NCI-H1092 (cell line): Measurements from ENCODE around the gene TNNT2.

Experiments used
- DNase-seq: peaks from one replicate; lab custom pipeline; 2025; lab: John Stamatoyannopoulos, UW

Gene TNNT2

DNA sequence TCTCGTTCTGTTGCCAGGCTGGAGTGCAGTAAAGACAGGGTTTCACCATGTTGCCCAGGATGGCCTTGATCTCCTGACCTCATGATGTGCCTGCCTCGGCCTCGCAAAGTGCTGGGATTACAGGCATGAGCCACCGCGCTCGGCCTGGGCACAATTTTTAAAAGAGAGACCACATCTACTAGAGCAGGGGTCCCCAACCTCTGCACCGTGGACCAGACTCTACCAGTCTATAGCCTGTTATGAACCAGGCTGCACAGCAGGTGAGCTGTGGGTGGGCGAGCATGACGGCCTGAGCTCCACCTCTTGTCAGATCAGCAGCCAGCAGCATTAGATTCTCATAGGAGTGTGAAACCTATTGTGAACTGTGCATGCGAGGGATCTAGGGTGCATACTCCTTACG lies 20.8 kb downstream of the TNNT2 start:
- no peak for DNase-seq

DNA sequence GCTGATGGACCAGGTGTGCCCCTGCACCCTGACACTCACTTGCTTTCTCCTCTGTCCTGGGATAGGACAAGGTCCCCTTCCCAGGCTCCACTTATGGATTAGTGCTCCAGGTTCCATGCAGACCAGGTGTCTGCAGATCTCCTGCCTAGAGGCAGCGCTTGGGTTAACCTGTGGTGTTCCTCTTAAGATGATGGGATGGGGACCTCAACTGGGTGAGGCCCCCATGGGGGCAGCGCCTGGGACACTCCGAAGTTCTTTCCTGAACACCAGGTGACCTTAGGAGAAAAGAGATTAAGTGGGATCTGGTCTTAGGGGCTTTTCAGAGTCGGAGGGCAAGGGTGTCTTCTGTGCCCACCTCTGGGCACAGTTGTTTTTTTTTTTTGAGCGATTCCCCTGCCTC lies 21.2 kb downstream of the TNNT2 start:
- DNase-seq: no peak

DNA sequence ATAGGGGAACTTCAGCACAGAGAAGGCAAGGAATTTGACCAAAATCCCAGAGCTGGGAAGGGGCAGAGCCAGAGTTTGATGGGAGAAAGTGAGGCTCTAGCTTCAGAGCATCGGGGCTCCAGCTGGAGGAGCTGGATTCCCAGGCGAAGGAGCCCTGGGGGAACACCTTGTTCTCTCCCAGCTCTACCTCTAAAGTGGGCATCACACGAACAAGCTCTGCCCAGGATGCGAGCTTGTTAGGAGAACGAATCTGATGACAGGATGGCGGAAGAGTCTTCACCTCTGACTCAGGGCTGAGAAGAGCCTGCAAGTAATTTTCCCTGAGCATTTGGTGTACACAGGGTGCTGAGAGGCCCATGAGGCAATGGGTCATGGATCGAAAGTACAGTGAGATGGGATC lies 22.0 kb downstream of the TNNT2 start:
- no peak for DNase-seq

DNA sequence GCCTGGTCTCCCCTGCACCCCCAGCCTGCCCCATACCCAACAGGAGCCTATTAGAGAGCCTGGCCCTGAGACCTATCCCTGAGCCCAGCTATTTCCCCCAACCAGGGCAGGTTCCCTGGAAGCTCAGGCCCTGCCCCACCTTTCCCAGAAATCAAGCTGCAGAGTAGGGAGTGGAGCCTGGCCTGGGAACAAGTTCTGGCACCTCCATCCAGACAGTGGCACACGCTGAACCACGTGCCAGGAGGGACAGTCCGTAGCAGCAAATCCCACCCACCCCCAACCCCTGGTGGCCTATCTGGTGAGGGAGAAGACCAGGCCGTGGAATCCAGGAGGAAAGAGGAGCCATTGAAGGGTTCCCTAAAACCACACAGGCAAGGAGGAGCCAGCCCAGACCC lies 22.6 kb downstream of the TNNT2 start:
- DNase-seq: no peak

DNA sequence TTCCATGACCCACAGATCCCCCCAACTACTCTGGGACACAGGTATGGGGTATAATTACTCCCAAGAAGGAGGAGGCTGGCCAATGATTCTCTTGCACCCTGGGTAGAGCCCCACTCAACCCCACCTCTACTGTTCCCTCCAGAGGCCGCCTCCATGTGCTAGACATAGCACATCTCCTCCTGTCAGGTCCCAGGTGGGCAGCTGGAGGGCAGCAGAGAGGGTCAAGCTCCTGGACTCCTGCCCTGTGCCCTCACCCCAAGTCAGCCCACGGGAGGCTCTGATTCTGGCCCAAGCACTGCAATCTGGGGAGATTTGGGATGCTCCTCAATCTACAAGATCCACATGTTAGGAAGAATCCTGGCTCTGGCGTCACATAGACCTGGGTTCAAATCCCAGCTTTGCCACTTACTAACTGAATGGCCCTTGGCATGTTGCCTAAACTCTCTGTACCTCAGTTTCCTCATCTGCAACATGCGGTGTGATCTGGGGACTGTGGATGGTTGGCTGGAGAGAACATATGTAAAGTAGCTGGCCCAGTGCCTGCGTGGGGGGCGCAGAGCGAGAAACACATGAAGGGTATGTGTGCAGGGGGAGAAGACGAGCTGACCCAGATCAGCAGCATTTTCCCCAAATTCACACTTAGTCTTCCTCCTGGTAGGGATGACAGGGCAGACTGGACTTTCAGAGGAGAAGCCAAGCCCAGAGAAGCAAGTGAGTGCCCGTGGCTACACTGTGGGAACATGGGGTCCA lies 23.2 kb downstream of the TNNT2 start:
- no peak for DNase-seq

DNA sequence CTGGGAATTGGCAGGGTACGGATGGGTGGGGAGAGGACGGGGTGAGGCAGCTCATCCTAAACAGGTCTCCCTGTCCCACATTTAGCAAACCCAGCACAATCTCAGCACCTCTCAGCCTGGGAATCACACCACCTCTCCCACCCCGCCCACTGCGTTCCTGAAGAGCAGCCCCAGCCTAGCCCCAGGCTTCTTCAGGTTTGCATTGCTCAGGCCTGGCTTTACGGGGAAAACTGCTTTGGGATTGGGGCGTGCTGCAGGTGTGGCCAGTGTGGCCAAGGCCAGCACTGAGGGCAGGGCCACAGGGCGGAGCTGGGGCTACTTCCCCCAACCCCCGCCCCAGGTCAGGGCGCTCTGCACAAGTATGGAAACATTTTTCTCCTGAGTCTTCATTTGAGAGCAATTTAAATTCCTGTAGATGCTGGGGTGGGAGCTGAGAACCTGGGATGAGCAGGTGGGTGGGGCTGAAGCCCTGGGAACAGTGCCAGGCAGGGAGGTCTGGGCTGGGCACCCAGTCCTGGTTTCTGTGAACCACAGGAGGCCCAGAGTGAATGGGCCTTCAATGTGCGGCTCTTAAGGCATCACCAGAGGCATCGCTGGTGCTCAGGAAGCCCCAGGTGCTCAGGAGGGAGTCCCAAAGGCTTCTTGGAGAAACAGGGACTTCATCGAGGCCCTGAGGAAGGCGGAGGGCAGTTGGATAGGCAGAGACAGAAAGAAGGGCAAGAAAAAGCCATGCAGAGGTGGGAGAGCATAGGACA lies 24.1 kb downstream of the TNNT2 start:
- DNase-seq: no peak

DNA sequence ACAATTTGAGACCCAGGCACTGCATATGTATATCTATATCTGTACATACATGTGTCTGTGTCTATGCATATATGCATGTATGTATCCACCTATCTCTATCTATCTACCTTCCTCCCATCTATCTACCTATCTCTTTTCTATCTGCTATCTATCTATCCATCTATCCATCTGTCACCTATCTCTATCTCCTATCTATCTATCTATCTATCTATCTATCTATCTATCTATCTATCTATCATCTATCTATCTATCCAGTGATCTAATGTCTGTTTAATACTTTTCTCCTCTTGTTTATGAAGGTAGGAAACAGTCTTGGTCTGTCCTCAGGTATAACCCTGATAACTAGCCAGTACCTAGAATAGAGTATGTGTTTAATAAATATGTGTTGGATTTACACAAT lies 25.9 kb downstream of the TNNT2 start:
- no peak for DNase-seq

DNA sequence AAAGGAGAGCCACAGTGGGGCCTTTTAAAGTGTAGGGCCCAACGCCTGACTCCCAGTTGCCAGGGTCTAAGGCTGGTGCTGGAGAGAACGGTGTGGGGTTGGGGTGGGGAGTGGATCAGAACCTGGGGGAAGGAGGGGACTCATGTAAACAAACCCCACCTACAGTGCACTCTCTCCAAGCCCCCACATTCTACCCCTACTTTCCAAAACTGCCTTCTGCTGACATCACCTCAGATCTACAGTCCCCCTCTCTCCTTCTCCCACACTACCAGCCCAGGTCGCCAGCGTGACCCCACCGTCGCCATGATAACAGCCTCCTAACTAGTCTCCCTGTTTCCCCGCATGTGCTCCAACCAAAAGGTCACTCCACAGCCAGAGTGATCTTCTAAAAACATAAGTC lies 26.6 kb downstream of the TNNT2 start:
- DNase-seq: no peak

DNA sequence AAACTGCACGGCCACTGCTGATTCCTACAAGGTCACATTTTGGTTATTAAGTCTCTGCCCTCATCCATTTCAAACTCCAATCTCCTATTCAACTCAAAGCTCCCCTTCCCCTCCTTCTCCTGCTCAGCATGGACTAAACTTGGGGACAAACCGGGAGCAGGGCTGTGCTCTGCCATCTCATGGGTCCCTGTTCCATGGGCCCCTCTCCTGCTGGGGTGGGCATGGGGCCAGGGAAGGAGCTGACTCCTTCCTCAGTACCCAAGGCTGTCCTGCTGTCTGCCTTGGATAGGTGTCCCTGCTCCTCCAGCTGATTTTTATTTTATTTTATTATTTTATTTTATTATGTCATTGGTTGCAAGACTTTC lies 27.1 kb downstream of the TNNT2 start:
- no peak for DNase-seq

DNA sequence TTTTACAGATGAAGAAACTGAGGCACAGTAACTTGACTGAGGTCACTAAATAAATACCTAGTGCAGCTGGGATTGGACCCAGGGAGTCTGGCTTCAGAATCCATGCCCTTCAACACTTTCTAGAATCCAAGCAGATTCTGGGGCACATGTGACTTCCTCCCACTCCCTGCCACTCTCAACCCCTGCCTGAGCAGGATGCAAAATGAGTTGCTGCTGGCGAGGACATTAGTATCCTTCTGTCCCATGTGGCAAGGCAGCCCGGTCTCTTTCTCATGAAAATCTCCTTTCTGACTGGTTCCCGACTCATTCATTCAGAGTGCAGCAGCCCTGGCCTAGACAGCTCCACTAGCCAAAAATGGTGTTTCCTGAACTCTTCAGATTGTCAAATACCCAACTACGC lies 28.4 kb downstream of the TNNT2 start:
- DNase-seq: no peak

DNA sequence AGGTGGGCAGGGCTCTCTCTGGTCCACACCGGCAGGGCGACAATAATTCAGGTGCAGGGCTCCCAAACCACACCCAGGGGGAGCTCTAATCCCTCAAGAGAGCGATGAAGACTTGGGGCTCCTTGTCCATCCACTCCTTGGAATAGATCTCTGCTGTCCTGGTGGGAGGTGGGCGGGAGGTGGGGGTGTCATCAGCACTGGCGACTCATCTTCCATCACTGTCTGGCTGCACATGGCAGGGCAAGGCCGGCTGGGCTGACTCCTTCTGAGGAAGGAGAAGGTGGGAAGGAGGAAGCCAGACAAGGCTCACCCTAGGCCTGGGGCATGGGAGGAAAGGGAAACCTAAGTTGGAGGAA lies 29.3 kb downstream of the TNNT2 start:
- DNase-seq: peak; percentile 39

DNA sequence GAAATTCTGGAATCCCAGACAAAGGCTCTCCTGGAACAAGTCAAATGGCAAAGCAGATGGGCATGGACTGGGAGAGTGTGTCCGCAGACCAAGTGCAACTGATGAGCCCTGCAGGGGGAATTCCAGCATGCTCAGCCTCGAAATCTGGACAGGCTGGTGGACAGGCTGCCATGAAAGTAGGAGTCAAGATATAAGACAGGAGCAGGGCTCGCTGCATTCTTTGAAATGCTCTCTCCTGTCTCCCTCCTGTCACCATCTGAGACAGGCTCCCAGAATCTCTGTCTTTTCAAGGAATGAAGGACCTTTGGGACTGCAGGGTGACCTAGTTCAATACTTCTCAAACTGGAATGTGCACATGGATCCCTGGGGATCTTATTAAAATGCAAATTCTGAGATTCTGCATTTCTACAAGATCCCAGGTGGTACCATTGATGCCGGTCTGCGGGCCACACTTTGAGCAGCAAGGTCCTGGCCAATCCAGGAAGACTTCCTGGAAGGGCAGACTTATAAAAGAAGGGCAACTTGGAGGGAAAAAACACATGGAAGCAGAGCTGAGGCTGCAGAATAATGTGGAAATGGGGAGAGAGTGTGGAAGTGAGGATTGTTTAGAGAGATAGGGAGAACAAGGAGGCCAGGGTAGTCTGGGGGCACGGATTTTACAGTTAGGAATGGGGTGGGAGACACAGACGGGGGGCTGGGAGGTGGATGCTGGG lies 29.8 kb downstream of the TNNT2 start:
- no peak for DNase-seq

DNA sequence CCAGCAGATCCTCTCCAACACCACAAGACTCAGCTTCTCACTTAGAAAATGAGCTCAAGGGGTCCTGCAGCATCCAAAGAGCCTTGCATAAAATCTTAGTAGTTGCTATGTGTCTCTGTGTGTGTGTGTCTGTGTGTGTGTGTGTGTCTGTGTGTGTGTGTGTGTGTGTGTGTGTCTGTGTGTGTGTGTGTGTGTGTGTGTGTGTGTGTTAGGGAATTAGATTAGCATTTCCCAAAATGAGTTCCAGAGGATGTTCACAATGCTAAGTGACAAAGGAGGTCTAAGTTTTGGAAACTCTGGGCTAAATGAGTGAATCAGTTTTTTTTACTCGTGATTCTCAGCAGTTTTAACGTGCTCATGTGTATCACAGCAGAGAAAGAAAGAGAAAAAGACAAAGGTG lies 30.5 kb downstream of the TNNT2 start:
- no peak for DNase-seq

DNA sequence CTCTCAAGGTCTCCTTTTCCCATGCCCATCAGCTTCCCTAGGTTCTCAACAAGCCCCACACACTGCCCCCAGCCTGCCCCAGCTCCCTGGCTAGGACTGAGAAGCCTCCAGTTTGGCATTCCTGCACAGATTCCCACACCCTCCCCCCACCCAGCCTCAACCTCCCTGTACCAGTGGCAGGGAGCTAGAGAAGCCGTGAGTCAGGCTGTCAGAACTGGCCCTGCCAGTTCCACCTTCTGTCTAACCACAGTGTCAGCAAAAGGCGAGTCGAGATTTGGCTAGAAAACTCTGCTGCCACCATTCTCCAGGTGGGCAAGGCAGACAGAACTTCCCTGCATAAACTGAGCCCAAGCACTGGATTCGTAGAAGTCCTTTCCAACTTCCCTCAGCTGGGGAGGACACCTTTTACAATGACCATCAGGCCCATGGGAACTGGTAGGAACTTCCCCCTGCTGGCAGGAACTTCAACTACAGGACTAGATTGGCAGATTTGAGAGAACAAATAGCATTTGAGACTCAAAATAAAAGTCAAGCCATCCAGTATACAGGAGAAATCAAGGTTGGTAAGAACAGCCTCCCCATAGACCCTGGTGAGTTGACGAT lies 31.0 kb downstream of the TNNT2 start:
- DNase-seq: peak; percentile 18

DNA sequence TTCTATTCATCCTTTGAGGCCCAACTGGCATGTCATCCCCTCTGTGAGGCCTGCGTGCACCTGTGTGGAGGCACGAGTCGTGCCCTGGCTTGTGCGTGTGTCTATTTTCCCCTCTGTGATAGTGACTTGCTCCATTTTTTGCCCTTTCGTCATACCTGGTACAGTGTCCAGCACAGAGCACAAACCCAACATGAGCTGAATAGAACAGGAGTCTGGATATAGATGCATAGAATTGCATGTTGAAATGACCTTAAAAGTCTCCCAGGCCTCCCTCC lies 32.5 kb downstream of the TNNT2 start:
- DNase-seq: no peak

DNA sequence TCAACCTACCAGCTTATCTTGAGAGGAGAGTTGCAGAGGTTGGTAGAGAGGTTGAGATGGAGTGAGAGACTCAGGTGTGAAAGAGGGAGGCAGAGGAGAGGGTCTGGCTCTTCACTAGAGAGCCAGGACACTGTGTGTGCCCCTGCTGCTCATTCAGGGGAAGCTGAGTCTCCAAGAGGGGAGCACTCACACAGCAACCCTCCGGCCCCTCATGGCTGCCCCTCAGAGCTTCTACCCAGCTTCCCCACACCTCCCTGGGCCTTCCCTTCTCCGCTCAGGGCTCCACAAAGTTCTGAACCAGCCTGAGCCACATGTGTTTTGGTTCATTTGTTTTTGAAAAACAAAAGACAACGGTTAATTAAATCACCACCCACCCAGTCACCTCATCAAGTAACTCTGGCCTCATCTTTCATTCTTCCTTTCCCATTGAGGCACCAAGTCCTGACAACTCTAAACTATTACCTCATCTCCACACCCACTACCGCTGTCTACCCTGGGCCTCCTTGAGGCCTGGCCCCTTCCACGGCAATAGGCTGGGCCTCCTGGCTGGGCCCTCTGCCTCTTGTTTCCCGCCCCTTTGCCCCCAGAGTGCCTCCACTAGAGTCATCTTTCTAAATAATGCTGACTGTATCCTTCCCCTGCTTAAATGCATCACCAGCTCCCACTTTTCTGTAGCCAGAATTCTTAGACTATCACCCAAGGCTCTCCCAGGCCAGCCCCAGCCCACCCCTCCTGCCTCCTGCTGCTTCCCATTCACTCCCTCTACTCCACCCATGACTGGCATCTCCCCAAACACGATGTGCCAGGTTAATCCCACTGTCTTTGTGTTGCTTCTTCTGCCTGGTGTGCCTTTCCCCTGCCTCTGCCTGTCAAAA lies 33.0 kb downstream of the TNNT2 start:
- no peak for DNase-seq

DNA sequence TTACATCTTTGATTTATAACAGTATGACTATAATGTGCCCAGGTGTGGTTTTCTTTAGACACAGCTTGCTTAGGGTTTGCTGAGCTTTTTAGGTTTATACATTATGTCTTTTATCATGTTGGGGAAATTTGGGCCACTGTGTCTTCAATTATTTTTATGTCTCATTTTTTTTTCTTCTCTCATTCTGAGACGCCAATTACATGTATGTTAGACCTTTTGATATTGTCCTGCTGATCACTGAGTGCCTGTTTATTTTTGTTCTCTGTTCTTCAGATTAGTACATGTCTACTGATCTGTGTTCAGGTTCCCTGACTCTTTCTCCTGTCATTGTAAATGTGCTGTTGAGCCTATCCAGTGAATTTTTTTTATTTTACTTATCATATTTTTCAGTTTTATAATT lies 36.1 kb downstream of the TNNT2 start:
- DNase-seq: no peak

DNA sequence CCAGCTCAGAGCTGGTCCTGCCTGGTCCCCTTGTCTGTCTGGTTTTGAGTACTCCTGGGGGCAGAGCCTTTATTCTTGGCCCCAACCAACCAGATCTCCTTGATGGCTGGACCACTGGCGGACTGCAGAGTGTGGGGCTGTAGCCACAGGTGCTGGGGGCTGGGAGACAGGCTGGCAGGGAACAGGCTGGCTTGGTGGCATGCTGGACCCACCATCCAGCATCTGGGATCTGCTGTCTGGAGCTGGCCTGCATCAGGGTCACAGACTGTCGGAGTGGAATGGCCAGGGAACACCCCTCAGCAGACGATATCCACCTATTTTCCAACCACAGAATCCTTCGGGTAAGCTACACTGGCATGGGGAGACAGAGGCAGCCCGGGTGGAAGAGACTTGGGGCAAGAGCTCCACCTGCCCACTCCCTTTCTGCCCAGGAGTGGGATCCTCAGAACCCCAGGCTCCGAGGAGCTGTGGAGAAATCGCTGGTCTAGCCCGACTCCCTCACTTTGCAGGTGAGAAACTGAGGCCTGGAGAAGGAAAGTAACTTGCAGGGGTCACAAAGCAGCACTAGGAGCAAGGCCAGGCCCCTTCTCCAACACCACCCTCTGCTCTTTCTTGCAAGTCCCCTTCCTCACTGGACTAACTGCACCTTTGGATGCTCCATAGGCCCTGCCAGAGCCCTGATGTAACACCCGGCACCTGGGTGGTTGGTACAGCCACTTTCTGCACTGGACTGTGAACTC lies 40.6 kb downstream of the TNNT2 start:
- DNase-seq: no peak

DNA sequence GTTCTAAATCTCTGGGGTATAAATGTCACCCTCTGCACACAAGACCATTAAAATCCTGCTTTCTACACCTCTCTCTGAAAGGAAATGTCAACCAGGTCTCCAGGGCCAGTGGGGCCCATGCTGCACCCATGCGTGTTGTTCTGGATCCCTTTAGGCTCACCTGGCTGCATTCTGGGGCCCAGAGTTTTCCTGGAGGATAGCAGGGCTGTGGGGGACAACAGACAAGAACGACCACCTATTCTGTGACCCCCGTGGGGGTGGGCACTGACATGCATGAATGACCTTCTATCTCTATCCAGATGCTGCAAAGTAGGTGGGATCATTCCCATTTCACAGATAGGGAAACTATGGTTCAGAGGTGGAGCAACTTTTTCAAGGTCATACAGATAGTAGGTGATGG lies 41.6 kb downstream of the TNNT2 start:
- no peak for DNase-seq

DNA sequence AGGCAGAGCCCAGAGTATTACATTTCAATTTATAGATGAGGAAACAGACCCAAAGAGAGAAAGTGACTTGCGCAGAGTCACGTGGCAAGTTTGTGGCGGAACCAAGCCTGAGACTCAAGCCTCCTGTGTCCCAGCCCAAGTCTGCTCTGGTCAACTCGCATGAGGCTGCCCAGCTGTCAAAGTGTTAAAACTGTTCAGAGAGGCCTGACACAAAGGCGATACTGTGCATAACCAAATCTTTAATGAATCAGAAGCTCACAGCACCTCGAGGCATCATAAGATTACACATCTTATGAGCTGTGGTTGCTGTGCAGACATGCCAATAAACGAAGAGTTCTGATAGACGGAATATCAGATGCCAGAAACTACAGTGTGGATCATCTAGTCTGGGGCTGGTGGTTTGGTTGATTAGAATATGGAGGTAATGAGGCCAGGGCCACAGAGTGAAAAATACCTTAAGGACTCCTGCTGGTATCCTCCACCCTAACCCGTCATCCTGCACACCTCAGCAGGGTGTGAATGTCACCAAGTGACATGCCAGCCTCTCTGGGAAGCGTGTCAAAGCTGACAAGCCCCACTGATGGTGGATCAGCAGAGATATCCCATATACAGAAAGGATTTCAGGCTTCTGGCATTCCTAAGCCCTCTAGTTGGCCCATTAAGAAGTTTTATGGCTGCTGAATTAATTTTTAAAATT lies 42.2 kb downstream of the TNNT2 start:
- DNase-seq: no peak
